Sigmoid colon (tissue), 7 donors: Measurements from ENCODE around the gene CHEK1. TPM values are rescaled to one million over a fixed set of nuclear protein-coding genes. Genes with fewer than 3 reads are reported as not detected.

ENCODE experiments used
- DNase-seq: peaks from one replicate; pipeline ENCODE4 v3.0.0-alpha.2; 2019
- H3K27ac ChIP-seq, 4 donors: fragments of 200-600 bp; sonication (generic); one replicate each; pipeline ENCODE4 v1.5.1; 2016 to 2019; ENCODE audit warnings: mild to moderate bottlenecking in 1 of 4
- H3K27me3 ChIP-seq, 3 donors: fragments of 200-600 bp; sonication (generic); one replicate each; pipeline ENCODE4 v1.5.1; 2019; ENCODE audit warnings: mild to moderate bottlenecking in 1 of 3
- H3K36me3 ChIP-seq, 4 donors: fragments of 200-600 bp; sonication (generic); one replicate each; pipeline ENCODE4 v1.5.1; 2016 to 2019
- H3K4me1 ChIP-seq, 4 donors: fragments of 200-600 bp; sonication (generic); one replicate each; pipeline ENCODE4 v1.5.1; 2017 to 2019
- H3K4me3 ChIP-seq, 4 donors: fragments of 200-600 bp; sonication (generic); one replicate each; pipeline ENCODE4 v1.5.1; 2017 to 2019; ENCODE audit warnings: mild to moderate bottlenecking in 2 of 4, moderate library complexity in 1 of 4
- H3K9me3 ChIP-seq, 4 donors: fragments of 200-600 bp in 3 of 4; sonication (generic) in 3 of 4; one replicate each; pipeline versions ENCODE4 v1.5.1 to v1.6.1; 2013 to 2019
- CTCF ChIP-seq, 4 experiments: fragments of 450-650 bp in 3 of 4; fragments of 200-600 bp in 1 of 4; IDR thresholded peaks; one replicate each; pipeline ENCODE4 v1.5.1; 2016 to 2019; ENCODE audit warnings: antibody characterized with exemption in 4 of 4, mild to moderate bottlenecking in 3 of 4, moderate library complexity in 2 of 4
- EP300 ChIP-seq, 4 donors: sonication (generic); formaldehyde crosslinking; IDR thresholded peaks; one replicate each; pipeline ENCODE4 v1.6.1; 2017; ENCODE audit warnings: antibody characterized with exemption in 4 of 4
- POLR2A ChIP-seq, 2 donors: fragments of 450-650 bp; IDR thresholded peaks; one replicate each; pipeline ENCODE4 v1.6.1; 2016; ENCODE audit warnings: antibody characterized with exemption in 2 of 2, mild to moderate bottlenecking in 2 of 2, moderate library complexity in 2 of 2
- POLR2AphosphoS5 ChIP-seq, 4 donors: sonication (generic); formaldehyde crosslinking; IDR thresholded peaks; one replicate each; pipeline ENCODE4 v1.6.1; 2017; ENCODE audit warnings: antibody characterized with exemption in 4 of 4
- WGBS, 2 donors: extraction: QIAGEN DNeasy Blood & Tissue Kit; methylation state at CpG; one replicate each; pipeline ENCODE4 v1.1.7; 2013; 5-methylcytosine and 5-hydroxymethylcytosine counted together
- intact Hi-C: fragments of 100-400 bp; cut with DNase I; formaldehyde crosslinking; loops from one replicate; pipeline ENCODE4 v1.15.1; 2023
- polyA plus RNA-seq, 3 donors: library from polyadenylated mRNA; stranded (reverse); fragments of 200-250 nt; gene quantifications; one replicate each; pipeline ENCODE4 v1.2.3, GENCODE V29; 2013
- total RNA-seq, 4 donors: library from RNA; depleted of rRNA; stranded (reverse); fragments of >200 nt; gene quantifications; one replicate each; pipeline ENCODE4 v1.1.0, GENCODE V29; 2016
- donor health status: healthy with polysubstance abuse.
- donor health status: Bipolar disorder and iron deficiency.
- donor health status: healthy.

CHEK1 gene
- total and polyA plus RNA-seq, 7 donors = 2.5 to 18.6 (median 8.3) TPM

- TF ChIP-seq EP300 (IDR thresholded peaks at IDR 0.05) (no peak), CTCF (IDR thresholded peaks at IDR 0.05) (no peak)
- Histone ChIP-seq H3K4me1 (peaks cover 0 to 45% (median 21%) of the 10 kb centered on the region in 4 donors), H3K4me3 (peak overlapping the region; percentile 64 to 69 (median 67)), H3K36me3 (peaks cover 0 to 17% (median 0%) of the 10 kb centered on the region in 4 donors), H3K27me3 (no peaks in the 10 kb centered on the region), H3K9me3 (no peaks in the 10 kb centered on the region), H3K27ac (peak overlapping the region; percentile 86 to 96 (median 94))
- intact Hi-C loops = loop anchor here (5.0 to 10.0 kb wide), 3 partner anchors 52 to 261 kb away; partner anchors contain the start of genes FEZ1 and HYLS1
- WGBS, 2 donors = 1% methylated on average over 18 of the region's 18 CpGs
- DNase-seq = no peak
These were observed 1.5 kb downstream of the CHEK1 start for GRCh38 chr11:125626288-125626950.

- intact Hi-C loops = loop anchor here (5.0 to 10.0 kb wide), 3 partner anchors 53 to 260 kb away; partner anchors contain the start of genes FEZ1 and HYLS1
- H3K4me1 ChIP-seq = peaks cover 0 to 37% (median 19%) of the 10 kb centered on the region in 4 donors
- no peak overlapping the region for H3K4me3 ChIP-seq
- DNase-seq = no peak
- no peak overlapping the region for H3K27ac ChIP-seq
- no peak for TF ChIP-seq CTCF (IDR thresholded peaks at IDR 0.05)
- TF ChIP-seq EP300 (IDR thresholded peaks at IDR 0.05) = no peak
- TF ChIP-seq POLR2AphosphoS5 (IDR thresholded peaks at IDR 0.05) = no peak
- 55 to 69% methylated on average over 7 of the region's 7 CpGs for WGBS, 2 donors
- H3K9me3 ChIP-seq = no peaks in the 10 kb centered on the region
- peaks cover 0 to 14% (median 0%) of the 10 kb centered on the region in 4 donors for H3K36me3 ChIP-seq
- no peaks in the 10 kb centered on the region for H3K27me3 ChIP-seq
These were observed 2.4 kb downstream of the CHEK1 start for GRCh38 chr11:125627236-125627910.

GRCh38 chr11:125637840-125638239, 12.9 kb downstream of the CHEK1 start:
- DNase-seq = no peak
- WGBS, 2 donors = 71 to 78% methylated on average over 3 of the region's 3 CpGs
- H3K4me3 ChIP-seq = no peak overlapping the region
- TF ChIP-seq EP300 (IDR thresholded peaks at IDR 0.05) = no peak
- TF ChIP-seq POLR2AphosphoS5 (IDR thresholded peaks at IDR 0.05) = no peak
- TF ChIP-seq CTCF (IDR thresholded peaks at IDR 0.05) = no peak
- TF ChIP-seq POLR2A (IDR thresholded peaks at IDR 0.05) = no peak
- no peaks in the 10 kb centered on the region for H3K9me3 ChIP-seq
- no peaks in the 10 kb centered on the region for H3K4me1 ChIP-seq
- H3K36me3 ChIP-seq = peaks cover 0 to 48% (median 4%) of the 10 kb centered on the region in 4 donors
- H3K27ac ChIP-seq = no peak overlapping the region
- intact Hi-C loops = no loop called here
- no peaks in the 10 kb centered on the region for H3K27me3 ChIP-seq

DNA sequence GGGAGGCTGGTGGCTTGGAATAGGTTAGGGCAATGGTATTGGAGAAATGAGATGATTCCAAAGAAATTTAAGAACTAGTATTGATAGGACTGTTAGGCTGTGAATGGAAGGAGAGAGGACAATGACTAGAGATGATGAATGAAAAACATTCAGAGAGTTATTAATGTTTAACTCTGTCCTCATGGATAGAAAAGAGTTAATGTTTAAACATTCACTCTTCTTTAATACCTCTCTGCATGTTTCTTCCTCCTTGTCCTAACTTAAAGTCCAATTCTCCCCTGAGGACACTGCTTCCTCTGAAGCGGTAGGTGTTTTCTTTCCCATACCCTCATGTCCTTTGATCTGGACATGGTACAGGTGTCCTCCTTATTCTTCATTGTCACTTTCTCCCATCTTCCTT, 13.4 kb downstream of the CHEK1 start:
- H3K4me3 ChIP-seq = no peak overlapping the region
- H3K9me3 ChIP-seq = no peaks in the 10 kb centered on the region
- H3K4me1 ChIP-seq = no peaks in the 10 kb centered on the region
- no peak overlapping the region for H3K27ac ChIP-seq
- no peaks in the 10 kb centered on the region for H3K27me3 ChIP-seq
- WGBS, 2 donors = 27 to 72% methylated on average over 1 of the region's 1 CpG
- intact Hi-C loops = no loop called here
- no peak for TF ChIP-seq EP300 (IDR thresholded peaks at IDR 0.05)
- TF ChIP-seq POLR2A (IDR thresholded peaks at IDR 0.05) = no peak
- no peak for TF ChIP-seq POLR2AphosphoS5 (IDR thresholded peaks at IDR 0.05)
- no peak for TF ChIP-seq CTCF (IDR thresholded peaks at IDR 0.05)
- no peak for DNase-seq
- peaks cover 0 to 45% (median 2%) of the 10 kb centered on the region in 4 donors for H3K36me3 ChIP-seq
